T1000 (cell line): ENCODE results near the gene HPSE2.
"Not testable (repeated sequence)": the region's sequence is repeated elsewhere in the genome, so short reads cannot be mapped to it uniquely, and the experiment has no call there.

Experiments
- DNase-seq: peaks from one replicate; lab custom pipeline; 2025; ENCODE audit warnings: mixed read lengths; lab: John Stamatoyannopoulos, UW

The HPSE2 gene

GRCh38 chr10:99161165-99161564, 74.5 kb downstream of the HPSE2 start:
- no peak for DNase-seq

GRCh38 chr10:99143651-99144050, 92.0 kb downstream of the HPSE2 start:
- no peak for DNase-seq

DNA sequence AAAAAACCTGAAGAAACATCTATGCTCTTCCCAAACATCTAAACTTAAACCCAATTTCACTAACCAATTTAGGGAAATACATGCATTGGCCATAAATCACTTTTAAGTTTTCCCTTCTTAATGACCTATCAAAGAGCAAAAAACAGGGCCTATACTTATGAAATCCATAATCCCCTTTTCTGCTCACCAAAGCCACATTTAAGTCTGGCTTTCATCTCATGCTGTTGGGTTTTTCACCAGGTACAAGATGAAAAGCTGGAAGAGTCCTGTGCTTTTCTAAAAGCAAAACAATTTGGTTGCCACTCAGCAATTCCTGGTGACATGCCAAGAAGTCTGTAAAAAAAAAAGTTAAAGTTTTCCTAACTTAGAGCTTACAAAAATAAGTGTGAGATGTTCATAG, 92.6 kb downstream of the HPSE2 start:
- no peak for DNase-seq

DNA sequence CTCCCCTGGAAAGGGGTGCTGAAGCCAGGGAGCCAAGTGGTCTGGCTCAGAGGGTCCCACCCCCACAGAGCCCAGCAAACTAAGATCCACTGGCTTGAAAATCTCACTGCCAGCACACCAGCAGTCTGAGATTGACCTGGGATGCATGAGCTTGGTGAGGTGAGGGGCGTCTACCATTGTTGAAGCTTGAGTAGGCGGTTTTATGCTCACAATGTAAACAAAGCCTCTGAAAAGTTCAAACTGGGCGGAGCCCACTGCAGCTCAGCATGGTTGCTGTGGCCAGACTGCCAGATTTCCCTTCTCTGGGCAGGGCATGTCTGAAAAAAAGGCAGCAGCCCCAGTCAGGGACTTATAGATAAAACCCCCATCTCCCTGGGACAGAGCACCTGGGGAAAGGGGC, 102.8 kb downstream of the HPSE2 start:
- DNase-seq, result not testable (repeated sequence)

GRCh38 chr10:99125879-99126278, 109.8 kb downstream of the HPSE2 start:
- DNase-seq, result no peak

GRCh38 chr10:99124376-99124775, 111.3 kb downstream of the HPSE2 start:
- no peak for DNase-seq

GRCh38 chr10:99123851-99124250, 111.8 kb downstream of the HPSE2 start:
- DNase-seq, result no peak

DNA sequence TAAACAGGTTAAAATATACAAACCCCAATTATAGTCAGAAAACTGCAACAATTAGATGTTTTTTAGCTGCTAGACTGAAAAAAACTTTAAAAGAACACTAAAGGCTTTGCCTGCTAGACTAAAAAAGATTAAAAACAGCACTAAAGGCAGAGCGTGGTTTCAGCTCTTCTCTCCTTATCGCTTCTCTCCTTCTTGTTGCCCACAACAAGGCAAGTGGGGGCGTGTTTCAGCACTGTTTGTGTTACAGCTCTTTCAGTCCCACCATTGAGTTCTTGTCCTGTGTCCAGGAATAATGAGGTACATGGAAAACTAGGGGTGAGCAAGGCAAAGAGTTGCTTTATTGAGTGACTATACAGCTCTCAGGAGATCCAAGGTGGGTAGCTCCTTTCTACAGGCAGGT, 112.3 kb downstream of the HPSE2 start:
- no peak for DNase-seq

DNA sequence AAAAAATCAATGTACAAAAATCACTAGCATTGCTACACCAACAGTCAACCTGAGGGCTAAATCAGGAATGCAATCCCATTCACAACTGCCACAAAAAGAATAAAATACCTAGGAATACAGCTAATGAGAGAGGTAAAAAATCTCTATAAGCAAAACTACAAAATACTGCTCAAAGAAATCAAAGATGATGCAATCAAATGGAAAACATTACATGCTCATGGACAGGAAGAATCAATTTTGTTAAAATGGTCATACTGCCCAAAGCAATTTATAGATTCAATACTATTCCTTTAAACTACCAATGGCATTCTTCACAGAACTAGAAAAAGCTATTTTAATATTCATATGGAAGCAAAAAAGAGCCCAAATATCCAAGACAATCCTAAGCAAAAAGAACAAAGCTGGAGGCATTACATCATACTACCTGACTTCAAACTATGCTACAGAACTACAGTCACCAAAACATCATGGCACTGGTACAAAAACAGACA, 116.3 kb downstream of the HPSE2 start:
- DNase-seq, result no peak

DNA sequence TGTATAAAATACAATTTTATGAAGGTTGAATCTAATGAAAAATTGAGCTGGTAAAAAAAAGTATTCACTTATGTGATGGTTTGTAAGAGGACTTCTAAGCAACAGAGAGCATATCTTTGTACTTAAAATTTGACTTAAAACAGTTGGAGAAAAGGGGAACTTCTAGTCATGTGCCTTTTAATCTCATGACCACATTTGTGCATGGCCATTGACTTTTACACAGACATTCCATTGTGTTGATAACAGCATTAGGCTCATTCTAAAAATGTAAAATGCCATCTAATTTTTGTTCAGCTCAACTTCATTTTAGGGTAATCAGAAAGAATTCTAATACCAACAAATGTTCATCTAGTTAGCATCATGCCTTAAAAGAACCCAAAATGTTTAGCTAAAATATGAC, 119.9 kb downstream of the HPSE2 start:
- DNase-seq, result no peak

DNA sequence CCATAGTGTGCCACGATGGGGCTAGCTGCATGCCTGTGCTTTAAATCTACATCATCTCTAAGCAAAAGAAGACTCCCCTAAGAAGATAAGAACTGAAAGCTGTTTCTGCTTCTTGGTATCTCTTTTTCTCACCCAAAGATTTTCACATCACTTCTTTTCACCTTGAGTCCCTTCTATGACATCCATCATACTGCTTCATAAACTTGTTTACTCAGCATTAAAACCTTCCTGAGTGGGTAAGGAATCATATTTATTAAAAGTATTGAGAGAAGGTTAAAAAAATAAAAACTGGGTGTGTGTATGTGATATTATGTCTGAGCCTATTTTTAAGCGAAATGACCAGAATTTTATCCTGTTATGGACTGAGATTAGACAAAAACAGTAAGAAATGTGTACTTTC, 150.3 kb downstream of the HPSE2 start:
- DNase-seq, result no peak

- DNase-seq, result no peak
Measured at GRCh38 chr10:99084161-99084560, 151.5 kb downstream of the HPSE2 start.

DNA sequence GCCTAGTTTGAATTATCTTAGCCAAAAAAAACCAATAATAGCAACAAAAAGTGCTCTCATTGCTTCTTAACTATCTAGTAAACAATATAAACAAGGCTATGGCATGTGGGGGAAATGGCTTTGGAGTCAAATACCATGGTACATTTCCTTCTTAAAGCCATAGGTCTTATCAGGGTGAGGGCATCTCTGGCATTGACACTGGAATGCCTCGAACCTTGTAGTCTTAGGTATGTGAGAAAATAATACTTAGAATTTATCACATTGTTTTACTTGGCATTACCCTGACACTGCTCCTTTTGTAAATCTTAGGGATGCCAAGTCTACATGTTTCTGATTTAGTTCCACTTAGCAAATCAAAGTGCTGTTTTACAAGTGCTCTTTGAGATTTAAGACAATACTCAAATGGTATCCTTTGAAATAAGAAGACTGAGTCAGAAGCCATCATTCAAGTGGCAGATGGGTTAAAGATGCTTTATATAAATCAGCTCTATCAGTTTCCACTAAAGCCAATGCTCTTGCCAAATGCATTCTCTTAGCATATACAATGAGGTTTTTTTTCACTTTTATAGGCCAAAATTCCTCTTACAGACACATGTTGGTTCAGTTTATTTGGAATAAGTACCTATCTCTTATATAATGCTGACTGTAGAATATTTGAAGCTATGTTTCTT, 155.2 kb downstream of the HPSE2 start:
- DNase-seq, result no peak

GRCh38 chr10:99062591-99062990, 173.1 kb downstream of the HPSE2 start:
- no peak for DNase-seq

DNA sequence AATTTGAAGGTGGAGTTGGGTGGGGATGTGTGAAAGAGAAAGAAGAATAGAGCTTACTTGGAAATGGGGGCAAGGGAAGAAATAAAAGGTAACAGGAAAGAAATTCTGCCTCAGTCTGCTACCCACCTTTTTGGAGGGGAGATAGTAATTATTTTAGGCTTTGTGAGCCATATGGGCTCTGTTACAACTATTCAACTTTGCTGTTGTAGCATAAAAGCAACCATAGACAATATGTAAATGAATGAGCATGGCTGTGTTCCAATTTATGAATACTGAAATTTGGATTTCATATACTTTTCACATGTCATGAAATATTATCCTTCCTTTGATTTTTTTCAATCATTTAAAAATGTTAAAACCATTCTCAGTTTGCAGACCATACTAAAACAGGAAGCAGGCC, 176.9 kb downstream of the HPSE2 start:
- DNase-seq, result no peak

- DNase-seq, result no peak
Measured at GRCh38 chr10:99057936-99058690, 177.5 kb downstream of the HPSE2 start.

DNA sequence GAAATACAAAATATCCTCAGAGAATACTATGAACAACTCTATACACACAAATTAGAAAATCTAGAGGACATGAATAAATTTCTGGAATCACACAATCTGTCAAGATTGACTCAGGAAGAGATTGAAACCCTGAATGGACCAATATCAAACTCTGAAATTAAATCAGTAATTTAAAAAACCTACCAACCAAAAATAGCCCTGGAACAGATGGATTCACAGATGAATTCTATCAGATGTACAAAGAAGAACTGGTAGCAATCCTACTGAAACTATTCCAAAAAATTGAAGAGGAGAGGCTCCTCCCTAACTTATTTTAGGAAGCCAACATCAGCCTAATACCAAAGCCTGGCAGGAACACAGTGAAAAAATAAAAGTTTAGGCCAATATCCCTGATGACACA, 190.0 kb downstream of the HPSE2 start:
- no peak for DNase-seq

- DNase-seq, result no peak
Measured at GRCh38 chr10:99042051-99042771, 193.4 kb downstream of the HPSE2 start.

DNA sequence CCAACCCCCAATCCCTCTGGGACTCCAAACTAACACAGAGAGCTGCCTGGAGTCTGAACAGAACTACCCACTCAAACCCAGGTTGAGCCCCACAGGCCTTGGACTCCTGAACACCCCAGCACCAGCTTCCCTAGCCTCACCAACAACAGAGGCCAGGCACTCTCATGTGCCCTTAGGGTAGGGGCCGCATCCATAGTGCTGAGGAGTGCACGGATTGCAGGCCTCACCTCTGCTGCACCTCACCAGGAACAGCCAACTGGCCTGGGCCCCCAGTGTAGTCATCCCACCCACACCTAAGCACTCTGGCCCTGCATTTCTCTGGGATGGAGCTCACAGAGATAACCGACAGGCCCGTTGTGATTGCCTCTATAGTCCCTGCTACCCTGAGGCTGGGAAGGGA, 194.2 kb downstream of the HPSE2 start:
- no peak for DNase-seq

GRCh38 chr10:99013885-99014284, 221.8 kb downstream of the HPSE2 start:
- no peak for DNase-seq

GRCh38 chr10:99010286-99010685, 225.4 kb downstream of the HPSE2 start:
- no peak for DNase-seq

GRCh38 chr10:99008054-99008453, 227.6 kb downstream of the HPSE2 start:
- DNase-seq, result no peak

DNA sequence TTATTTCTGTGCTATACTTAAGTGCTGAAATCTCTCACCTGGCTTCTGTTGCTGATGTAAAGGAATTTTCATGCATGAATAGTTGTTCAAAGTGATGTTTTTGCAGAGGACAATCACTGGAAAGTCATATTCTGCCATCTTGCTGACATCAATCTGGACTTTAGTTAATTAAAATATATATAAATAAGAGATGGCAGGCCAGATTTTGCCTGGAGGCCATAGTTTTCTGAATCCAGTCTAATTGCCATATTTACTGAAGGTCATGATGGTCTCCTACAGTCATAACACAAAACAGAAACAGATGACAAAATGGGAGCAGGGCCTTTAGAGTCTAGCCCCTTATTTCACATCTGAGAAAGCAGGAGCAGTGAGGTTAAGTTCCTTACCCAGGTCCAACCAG, 228.2 kb downstream of the HPSE2 start:
- no peak for DNase-seq
